ENCODE results near the gene SPTLC2.

GRCh38 chr14:77478796-77479195 is 137.6 kb downstream of the SPTLC2 start:
- no peak for TF ChIP-seq SP4 (IDR thresholded peaks at IDR 0.05; ENCODE audit: low read length)
- no peak for TF ChIP-seq CBX5 (IDR thresholded peaks at IDR 0.05; ENCODE audit: low read depth, low read length)
- TF ChIP-seq RBBP5 (IDR thresholded peaks at IDR 0.05; ENCODE audit: borderline replicate concordance, low read depth, low read length), result no peak
- TF ChIP-seq SIN3A (conservative IDR thresholded peaks at IDR 0.05 in 1 of 2, IDR thresholded peaks at IDR 0.05 in 1 of 2; ENCODE audit: low read depth in 1 of 2, low read length in 2 of 2), result no peak
- no peak for TF ChIP-seq RAD21 (IDR thresholded peaks at IDR 0.05 in 1 of 2, conservative IDR thresholded peaks at IDR 0.05 in 1 of 2; ENCODE audit: low read depth in 2 of 2, low read length in 2 of 2)
- no peak for TF ChIP-seq JUND (IDR thresholded peaks at IDR 0.05; ENCODE audit: low read length)
- no peak for TF ChIP-seq POLR2A (IDR thresholded peaks at IDR 0.05; ENCODE audit: control extremely low read depth in 1 of 2, low read depth in 2 of 2, low read length in 2 of 2)
- no peak for TF ChIP-seq EP300 (IDR thresholded peaks at IDR 0.05; ENCODE audit: borderline replicate concordance in 1 of 2, low read depth in 2 of 2, low read length in 2 of 2)
- no peak for TF ChIP-seq CTCF (IDR thresholded peaks at IDR 0.05; ENCODE audit: control extremely low read depth in 1 of 3, insufficient read depth in 1 of 3, low read depth in 1 of 3, low read length in 3 of 3)
- no peak for TF ChIP-seq RXRA (IDR thresholded peaks at IDR 0.05; ENCODE audit: insufficient read depth, low read depth, low read length)
- TF ChIP-seq YY1 (IDR thresholded peaks at IDR 0.05; ENCODE audit: low read depth, low read length), result no peak
